Gastrocnemius medialis (tissue), 4 donors: ENCODE results near the gene BEND4. TPM values are rescaled to one million over a fixed set of nuclear protein-coding genes. Genes with fewer than 3 reads are reported as not detected.

Source experiments
- ATAC-seq, 2 donors: fragments of 150-250 bp; one replicate each; pipeline ENCODE4 v1.9.1; 2016
- DNase-seq, 2 donors: peaks; one replicate each; pipeline ENCODE4 v3.0.0-alpha.2; 2019
- H3K27ac ChIP-seq, 4 donors: fragments of 200-600 bp; sonication (generic); 1 replicate in 1 of 4; 2 replicates in 3 of 4; pipeline ENCODE4 v1.5.1; 2016 to 2018; ENCODE audit warnings: mild to moderate bottlenecking in 2 of 4, moderate library complexity in 1 of 4
- H3K27me3 ChIP-seq, 3 donors: fragments of 200-600 bp; sonication (generic) in 2 of 3; 1 replicate in 1 of 3; 2 replicates in 2 of 3; pipeline versions ENCODE4 v1.5.1 to v1.6.0; 2016 to 2019; ENCODE audit warnings: mild to moderate bottlenecking in 1 of 3, moderate library complexity in 1 of 3
- H3K36me3 ChIP-seq, 2 donors: fragments of 200-600 bp; sonication (generic) in 1 of 2; one replicate each; pipeline ENCODE4 v1.5.1; 2017 to 2018
- H3K4me1 ChIP-seq, 2 donors: fragments of 200-600 bp; sonication (generic) in 1 of 2; one replicate each; pipeline ENCODE4 v1.5.1; 2016 to 2017; ENCODE audit warnings: mild to moderate bottlenecking in 2 of 2
- H3K4me3 ChIP-seq, 4 donors: fragments of 200-600 bp; sonication (generic) in 3 of 4; 1 replicate in 1 of 4; 2 replicates in 3 of 4; pipeline ENCODE4 v1.5.1; 2016 to 2019; ENCODE audit warnings: mild to moderate bottlenecking in 2 of 4
- H3K9me3 ChIP-seq, 3 donors: fragments of 200-600 bp; sonication (generic) in 2 of 3; 1 replicate in 1 of 3; 2 replicates in 2 of 3; pipeline ENCODE4 v1.5.1; 2016 to 2019
- POLR2A ChIP-seq, 2 donors: fragments of 450-650 bp; IDR thresholded peaks; one replicate each; pipeline ENCODE4 v1.6.1; 2017; ENCODE audit warnings: antibody characterized with exemption in 2 of 2, mild to moderate bottlenecking in 2 of 2, moderate library complexity in 2 of 2
- in situ Hi-C, 4 donors: fragments of 200-750 bp; cut with MboI; loops; one replicate each; pipeline versions ENCODE4 v1.15.0 to v1.8.0; 2017; ENCODE audit warnings: low sequenced_read_pairs in 4 of 4
- intact Hi-C: fragments of 100-400 bp; cut with DNase I; formaldehyde crosslinking; loops from one replicate; pipeline ENCODE4 v1.15.1; 2023; ENCODE audit warnings: low total_unique reads
- total RNA-seq, 4 donors: library from RNA; depleted of rRNA; stranded (reverse); fragments of >200 nt; gene quantifications; one replicate each; pipeline versions ENCODE4 v1.1.0 to v1.2.3, GENCODE V29; 2016
- TF ChIP-seq, protein P1 (sequence below), 5 experiments: fragments of 450-650 bp in 3 of 5; fragments of 200-600 bp in 2 of 5; sonication (generic) in 2 of 5; IDR thresholded peaks in 4 of 5; conservative IDR thresholded peaks in 1 of 5; 1 replicate in 4 of 5; 2 replicates in 1 of 5; pipeline ENCODE4 v1.5.1; 2016 to 2019; ENCODE audit warnings: antibody characterized with exemption in 5 of 5, mild to moderate bottlenecking in 3 of 5, moderate library complexity in 3 of 5

BEND4 gene
- total RNA-seq, 4 donors from 2014 or later: not detected

DNA sequence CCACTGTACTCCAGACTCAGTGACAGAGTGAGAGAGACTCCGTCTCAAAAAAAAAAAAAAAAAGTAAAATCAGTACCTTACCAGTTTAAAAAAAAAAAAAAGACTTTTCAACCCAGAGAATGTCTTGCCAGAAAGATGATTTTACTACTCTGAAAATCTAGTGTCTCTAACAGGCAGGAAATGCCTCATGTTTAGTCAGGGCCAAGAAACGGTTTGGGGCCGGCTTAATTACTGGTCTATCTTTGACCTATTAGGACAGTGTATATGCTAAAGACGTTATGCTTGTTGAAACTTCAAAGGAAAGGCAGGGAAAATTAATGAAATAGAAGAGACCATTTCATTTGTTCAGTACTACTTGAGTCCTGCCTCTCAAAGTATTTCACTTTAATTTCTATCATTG is 9.9 kb downstream of the BEND4 start:
- Histone ChIP-seq H3K27me3 (peaks cover 0 to 5% (median 4%) of the 10 kb centered on the region in 3 donors), H3K36me3 (no peaks in the 10 kb centered on the region), H3K4me3 (no peak overlapping the region), H3K27ac (no peak overlapping the region), H3K4me1 (no peaks in the 10 kb centered on the region), H3K9me3 (no peaks in the 10 kb centered on the region)
- in situ Hi-C loops: no loop called here
- TF ChIP-seq, protein P1, sequence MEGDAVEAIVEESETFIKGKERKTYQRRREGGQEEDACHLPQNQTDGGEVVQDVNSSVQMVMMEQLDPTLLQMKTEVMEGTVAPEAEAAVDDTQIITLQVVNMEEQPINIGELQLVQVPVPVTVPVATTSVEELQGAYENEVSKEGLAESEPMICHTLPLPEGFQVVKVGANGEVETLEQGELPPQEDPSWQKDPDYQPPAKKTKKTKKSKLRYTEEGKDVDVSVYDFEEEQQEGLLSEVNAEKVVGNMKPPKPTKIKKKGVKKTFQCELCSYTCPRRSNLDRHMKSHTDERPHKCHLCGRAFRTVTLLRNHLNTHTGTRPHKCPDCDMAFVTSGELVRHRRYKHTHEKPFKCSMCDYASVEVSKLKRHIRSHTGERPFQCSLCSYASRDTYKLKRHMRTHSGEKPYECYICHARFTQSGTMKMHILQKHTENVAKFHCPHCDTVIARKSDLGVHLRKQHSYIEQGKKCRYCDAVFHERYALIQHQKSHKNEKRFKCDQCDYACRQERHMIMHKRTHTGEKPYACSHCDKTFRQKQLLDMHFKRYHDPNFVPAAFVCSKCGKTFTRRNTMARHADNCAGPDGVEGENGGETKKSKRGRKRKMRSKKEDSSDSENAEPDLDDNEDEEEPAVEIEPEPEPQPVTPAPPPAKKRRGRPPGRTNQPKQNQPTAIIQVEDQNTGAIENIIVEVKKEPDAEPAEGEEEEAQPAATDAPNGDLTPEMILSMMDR (IDR thresholded peaks at IDR 0.05 in 4 of 5, conservative IDR thresholded peaks at IDR 0.05 in 1 of 5): no peak
- no peak for TF ChIP-seq POLR2A (IDR thresholded peaks at IDR 0.05)
- DNase-seq (no peak), ATAC-seq (no peak)
- intact Hi-C loops: no loop called here

DNA sequence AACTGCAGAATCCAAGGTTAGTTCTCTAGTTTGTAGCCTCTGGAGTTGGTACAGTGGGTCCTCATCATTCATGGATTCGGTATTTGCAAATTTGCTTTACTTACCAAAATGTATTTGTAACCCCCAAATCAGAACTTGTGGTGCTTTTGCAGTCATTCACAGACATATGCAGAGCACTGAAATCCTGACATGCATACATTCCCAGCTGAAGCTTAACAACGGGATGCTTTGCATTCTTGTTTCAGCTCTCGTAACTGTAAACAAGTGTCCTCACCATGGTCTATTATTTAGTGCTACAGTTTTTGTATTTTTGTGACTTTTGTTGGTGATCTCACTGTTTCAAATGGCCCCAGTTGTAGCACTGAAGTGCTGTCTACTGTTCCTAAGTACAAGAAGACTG is 16.1 kb downstream of the BEND4 start:
- Histone ChIP-seq H3K36me3 (no peaks in the 10 kb centered on the region), H3K27me3 (peaks cover 0 to 5% (median 5%) of the 10 kb centered on the region in 3 donors), H3K9me3 (no peaks in the 10 kb centered on the region), H3K27ac (no peak overlapping the region), H3K4me1 (no peaks in the 10 kb centered on the region), H3K4me3 (no peak overlapping the region)
- ATAC-seq: no peak
- no peak for TF ChIP-seq POLR2A (IDR thresholded peaks at IDR 0.05)
- TF ChIP-seq, protein P1 (IDR thresholded peaks at IDR 0.05 in 4 of 5, conservative IDR thresholded peaks at IDR 0.05 in 1 of 5): no peak
- in situ Hi-C loops: no loop called here
- no peak for DNase-seq
- intact Hi-C loops: no loop called here

DNA sequence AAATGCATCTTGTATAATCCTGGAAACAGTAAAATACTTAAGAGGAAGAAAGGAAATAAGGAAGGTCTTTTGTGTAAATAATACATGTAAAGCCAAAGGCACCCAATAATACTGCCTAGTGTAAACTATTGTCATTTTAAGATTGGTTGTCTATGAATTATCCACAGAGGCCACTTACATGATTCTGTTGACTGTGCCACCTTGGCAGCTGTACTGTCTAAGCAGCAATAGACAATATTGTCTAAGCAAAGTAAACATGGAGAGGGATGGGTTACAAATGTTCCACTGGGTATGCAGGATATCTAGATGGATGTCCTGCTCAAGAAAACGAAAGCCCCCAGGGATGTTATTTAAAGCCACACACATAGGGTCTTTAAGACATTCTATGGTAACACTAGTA is 19.4 kb downstream of the BEND4 start:
- Histone ChIP-seq H3K4me3 (no peak overlapping the region), H3K36me3 (no peaks in the 10 kb centered on the region), H3K9me3 (no peaks in the 10 kb centered on the region), H3K27ac (no peak overlapping the region), H3K4me1 (no peaks in the 10 kb centered on the region), H3K27me3 (peaks cover 0 to 2% (median 0%) of the 10 kb centered on the region in 3 donors)
- TF ChIP-seq, protein P1 (IDR thresholded peaks at IDR 0.05 in 4 of 5, conservative IDR thresholded peaks at IDR 0.05 in 1 of 5): no peak
- no peak for TF ChIP-seq POLR2A (IDR thresholded peaks at IDR 0.05)
- DNase-seq (no peak), ATAC-seq (no peak)
- intact Hi-C loops: no loop called here
- in situ Hi-C loops: no loop called here

DNA sequence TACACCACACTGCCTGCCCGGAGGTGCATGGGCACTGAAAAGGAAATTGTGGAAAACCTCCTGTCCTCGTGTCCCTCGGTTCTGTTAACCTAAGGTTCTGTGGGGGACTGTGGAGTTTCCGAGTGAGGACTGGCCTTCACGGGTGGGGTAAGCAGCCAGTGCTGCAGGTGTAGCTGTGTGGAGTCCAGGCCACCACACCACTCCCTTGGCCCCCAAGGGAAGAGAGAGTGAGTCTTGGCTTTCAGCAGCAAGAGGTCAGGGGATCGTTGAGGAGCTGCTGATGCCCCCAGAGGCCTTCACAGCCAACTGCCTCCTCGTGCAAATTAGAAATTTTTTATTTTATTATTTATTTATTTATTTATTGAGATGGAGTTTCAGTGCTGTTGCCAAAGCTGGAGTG is 20.4 kb downstream of the BEND4 start:
- intact Hi-C loops: no loop called here
- DNase-seq: no peak
- no peaks in the 10 kb centered on the region for H3K36me3 ChIP-seq
- no peaks in the 10 kb centered on the region for H3K4me1 ChIP-seq
- TF ChIP-seq, protein P1 (IDR thresholded peaks at IDR 0.05 in 4 of 5, conservative IDR thresholded peaks at IDR 0.05 in 1 of 5): no peak
- no peak for TF ChIP-seq POLR2A (IDR thresholded peaks at IDR 0.05)
- no peaks in the 10 kb centered on the region for H3K9me3 ChIP-seq
- no peak for ATAC-seq
- in situ Hi-C loops: no loop called here
- no peak overlapping the region for H3K27ac ChIP-seq
- peaks cover 0 to 2% (median 0%) of the 10 kb centered on the region in 3 donors for H3K27me3 ChIP-seq
- H3K4me3 ChIP-seq: no peak overlapping the region

DNA sequence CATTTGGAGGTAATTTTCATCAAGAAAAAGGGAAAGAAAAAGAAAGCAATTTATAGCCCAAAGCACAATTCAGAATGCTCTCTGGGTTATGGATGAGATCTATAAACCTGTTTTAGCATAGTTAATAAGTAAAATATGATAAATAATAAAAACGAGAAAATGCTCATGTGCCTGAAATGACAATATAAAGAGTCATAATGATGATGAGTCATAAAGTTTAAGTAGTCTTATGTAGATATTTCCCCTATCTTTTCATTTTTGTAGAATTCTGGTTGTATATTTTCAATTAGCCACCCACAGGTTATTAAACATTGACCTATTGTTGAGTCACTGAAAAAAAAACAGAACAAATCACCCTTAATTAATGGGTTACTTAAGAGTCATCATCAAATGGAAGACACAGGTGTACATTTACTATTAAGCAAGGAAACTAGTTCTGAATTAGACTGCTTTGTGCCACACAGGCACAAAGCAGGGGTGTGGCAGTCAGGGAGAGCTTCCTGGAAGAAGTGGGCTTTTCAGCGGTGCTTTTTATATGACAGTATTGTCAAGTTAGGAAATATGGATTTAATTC is 29.3 kb downstream of the BEND4 start:
- no peak overlapping the region for H3K4me3 ChIP-seq
- in situ Hi-C loops: no loop called here
- intact Hi-C loops: no loop called here
- H3K9me3 ChIP-seq: no peaks in the 10 kb centered on the region
- DNase-seq: no peak
- peaks cover 11 to 13% (median 12%) of the 10 kb centered on the region in 3 donors for H3K27me3 ChIP-seq
- no peak overlapping the region for H3K27ac ChIP-seq
- no peaks in the 10 kb centered on the region for H3K36me3 ChIP-seq
- no peak for ATAC-seq
- H3K4me1 ChIP-seq: no peaks in the 10 kb centered on the region
- no peak for TF ChIP-seq POLR2A (IDR thresholded peaks at IDR 0.05)
- TF ChIP-seq, protein P1 (IDR thresholded peaks at IDR 0.05 in 4 of 5, conservative IDR thresholded peaks at IDR 0.05 in 1 of 5): no peak
